Esophagus squamous epithelium (tissue), 4 donors: ENCODE data around the gene RNF187.

Experiments used
- CTCF ChIP-seq, 6 experiments: fragments of 450-650 bp in 4 of 6; fragments of 200-600 bp in 2 of 6; sonication (generic) in 2 of 6; IDR thresholded peaks; one replicate each; pipeline ENCODE4 v1.5.1; 2016 to 2019; ENCODE audit warnings: antibody characterized with exemption in 6 of 6, mild to moderate bottlenecking in 4 of 6, moderate library complexity in 4 of 6
- POLR2A ChIP-seq, 4 donors: fragments of 450-650 bp; IDR thresholded peaks; one replicate each; pipeline ENCODE4 v1.6.1; 2017; ENCODE audit warnings: antibody characterized with exemption in 4 of 4, mild to moderate bottlenecking in 4 of 4, moderate library complexity in 3 of 4

- TF ChIP-seq CTCF (IDR thresholded peaks at IDR 0.05) (no peak), POLR2A (IDR thresholded peaks at IDR 0.05) (no peak)
Observed at GRCh38 chr1:228494044-228494353, 6.8 kb downstream of the RNF187 start.
